GM10266 (cell line): Measurements from ENCODE around the gene ANKLE2.
"Not testable (repeated sequence)": the region's sequence is repeated elsewhere in the genome, so short reads cannot be mapped to it uniquely, and the experiment has no call there.

Experiments used
- DNase-seq: peaks from one replicate; pipeline ENCODE4 v3.0.0; 2012; ENCODE audit errors: extremely low spot score
- CTCF ChIP-seq: IDR thresholded peaks from 2 replicates; pipeline ENCODE4 v1.5.1; 2012; ENCODE audit warnings: mild to moderate bottlenecking, low read depth; ENCODE audit not compliant: control insufficient read depth, insufficient read depth; ENCODE audit errors: missing control alignments

ANKLE2 gene

GRCh38 chr12:132777614-132778013 is 16.0 kb upstream of the ANKLE2 start:
- TF ChIP-seq CTCF: no peak

GRCh38 chr12:132776816-132777568 is 15.4 kb upstream of the ANKLE2 start:
- no peak for TF ChIP-seq CTCF

More at GRCh38 chr12:132777614-132778013, 16.0 kb upstream of the ANKLE2 start:
- no peak for DNase-seq

GRCh38 chr12:132776230-132776625 is 14.6 kb upstream of the ANKLE2 start:
- DNase-seq: not testable (repeated sequence)

More at GRCh38 chr12:132776816-132777568, 15.4 kb upstream of the ANKLE2 start:
- DNase-seq: no peak

- no peak for DNase-seq
- TF ChIP-seq CTCF: no peak
Measured at GRCh38 chr12:132775502-132776229, 14.0 kb upstream of the ANKLE2 start.

GRCh38 chr12:132774646-132775275 is 13.1 kb upstream of the ANKLE2 start:
- DNase-seq: no peak
- TF ChIP-seq CTCF: no peak

GRCh38 chr12:132774159-132774558 is 12.5 kb upstream of the ANKLE2 start:
- no peak for TF ChIP-seq CTCF
- DNase-seq: no peak

GRCh38 chr12:132773077-132773955 is 11.7 kb upstream of the ANKLE2 start:
- DNase-seq: no peak
- no peak for TF ChIP-seq CTCF
